Measurements from ENCODE around the gene NELFB.
"Not testable (repeated sequence)": the region's sequence is repeated elsewhere in the genome, so short reads cannot be mapped to it uniquely, and the experiment has no call there.

The NELFB gene

DNA sequence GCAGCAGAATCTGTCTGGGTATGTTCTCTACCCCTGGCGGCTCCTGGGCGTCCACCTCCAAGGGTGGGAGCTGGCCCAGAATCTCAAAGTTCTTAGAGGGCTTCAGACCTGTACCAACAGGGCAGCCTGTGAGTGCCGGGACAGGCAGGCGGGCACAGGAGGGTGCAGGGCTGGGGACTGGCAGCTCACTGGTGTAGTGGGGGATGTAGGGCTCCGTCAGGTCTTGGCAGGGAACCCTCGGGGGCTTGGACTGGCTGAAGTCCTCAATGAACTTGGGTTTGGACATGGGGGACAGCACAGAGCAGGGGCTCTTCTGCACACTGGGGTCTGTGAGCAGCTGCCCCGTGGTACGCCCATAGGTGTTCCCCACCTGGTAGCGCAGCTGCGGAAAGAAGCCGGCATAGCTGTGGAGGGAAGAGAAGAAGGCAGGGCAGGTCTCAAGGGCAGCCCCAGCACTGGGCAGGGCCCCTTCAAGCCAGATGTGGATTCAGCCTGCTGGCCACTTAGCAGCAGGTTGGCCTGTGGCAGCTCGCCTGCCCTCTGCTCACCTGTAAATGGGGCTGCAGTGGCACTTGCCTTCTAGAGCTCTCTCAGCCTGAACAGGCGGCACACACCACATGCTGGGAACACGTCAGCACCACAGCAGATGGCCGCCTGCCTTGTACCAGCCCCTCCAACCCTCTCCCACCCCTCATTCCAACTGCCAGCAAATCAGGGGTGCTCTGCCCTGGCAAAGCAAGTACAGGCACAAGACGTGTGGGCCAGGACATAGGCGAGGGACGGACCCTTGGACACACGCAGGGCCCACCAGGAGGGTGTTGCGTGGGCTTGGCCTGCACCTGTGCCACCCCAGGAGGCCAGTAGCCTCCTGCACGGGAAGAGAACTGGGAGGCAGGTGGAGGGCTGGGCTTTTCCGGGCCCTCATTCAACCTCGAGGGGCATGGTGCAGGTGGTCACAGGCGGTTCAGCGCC lies 9.4 kb upstream of the NELFB start:
- in situ Hi-C loops (cut with MboI; ENCODE audit: low sequenced_read_pairs), result no loop called here

DNA sequence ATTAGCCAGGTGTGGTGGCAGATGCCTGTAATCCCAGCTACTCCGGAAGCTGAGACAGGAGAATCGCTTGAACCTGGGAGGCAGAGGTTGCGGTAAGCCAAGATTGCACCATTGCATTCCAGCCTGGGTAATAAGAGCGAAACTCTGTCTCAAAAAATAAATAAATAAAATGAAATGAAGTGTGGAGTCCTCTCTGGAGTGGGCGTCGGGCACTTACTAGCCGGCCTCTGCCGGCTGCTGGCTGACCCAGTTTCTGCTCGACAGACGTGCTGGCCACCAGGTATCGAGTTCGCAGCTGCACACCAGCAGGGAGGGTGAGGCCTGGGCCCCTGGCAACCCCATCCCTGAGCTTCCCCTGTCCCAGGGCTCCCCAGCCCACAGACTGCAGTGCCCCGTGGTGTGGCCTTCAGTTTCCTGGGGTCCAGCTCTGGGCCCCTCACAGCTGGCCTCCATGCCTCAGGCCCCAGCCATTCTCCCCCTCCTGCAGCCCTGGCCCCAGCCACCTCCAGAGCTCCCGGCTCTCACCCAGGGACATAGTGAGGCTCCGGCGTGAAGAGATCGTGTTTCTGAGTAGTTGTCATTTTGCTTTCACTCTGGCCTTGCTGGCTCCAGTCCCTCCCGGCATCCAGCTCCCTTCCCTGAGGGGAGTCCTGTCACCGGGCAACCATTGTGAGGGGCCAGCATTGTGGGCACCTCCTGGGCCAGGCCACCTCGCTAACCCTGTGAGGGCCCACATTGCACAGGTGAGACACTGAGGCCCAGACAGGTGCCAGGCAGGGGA lies 7.8 kb upstream of the NELFB start:
- in situ Hi-C loops (cut with MboI; ENCODE audit: low sequenced_read_pairs), result no loop called here

DNA sequence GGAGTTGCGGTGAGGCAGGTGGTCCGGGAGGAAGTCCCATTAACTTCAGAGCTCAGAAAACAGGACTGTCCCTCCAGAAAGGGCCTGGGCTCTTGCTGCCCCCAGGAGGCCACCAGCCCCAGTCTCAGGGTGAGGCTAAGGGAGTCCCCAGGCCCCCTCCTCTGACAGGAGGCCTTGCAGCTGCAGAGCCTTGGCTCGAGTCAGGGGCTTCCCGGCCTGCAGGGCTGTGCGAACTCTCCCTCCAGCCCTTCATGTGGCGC lies 7.3 kb upstream of the NELFB start:
- in situ Hi-C loops (cut with MboI; ENCODE audit: low sequenced_read_pairs), result no loop called here

DNA sequence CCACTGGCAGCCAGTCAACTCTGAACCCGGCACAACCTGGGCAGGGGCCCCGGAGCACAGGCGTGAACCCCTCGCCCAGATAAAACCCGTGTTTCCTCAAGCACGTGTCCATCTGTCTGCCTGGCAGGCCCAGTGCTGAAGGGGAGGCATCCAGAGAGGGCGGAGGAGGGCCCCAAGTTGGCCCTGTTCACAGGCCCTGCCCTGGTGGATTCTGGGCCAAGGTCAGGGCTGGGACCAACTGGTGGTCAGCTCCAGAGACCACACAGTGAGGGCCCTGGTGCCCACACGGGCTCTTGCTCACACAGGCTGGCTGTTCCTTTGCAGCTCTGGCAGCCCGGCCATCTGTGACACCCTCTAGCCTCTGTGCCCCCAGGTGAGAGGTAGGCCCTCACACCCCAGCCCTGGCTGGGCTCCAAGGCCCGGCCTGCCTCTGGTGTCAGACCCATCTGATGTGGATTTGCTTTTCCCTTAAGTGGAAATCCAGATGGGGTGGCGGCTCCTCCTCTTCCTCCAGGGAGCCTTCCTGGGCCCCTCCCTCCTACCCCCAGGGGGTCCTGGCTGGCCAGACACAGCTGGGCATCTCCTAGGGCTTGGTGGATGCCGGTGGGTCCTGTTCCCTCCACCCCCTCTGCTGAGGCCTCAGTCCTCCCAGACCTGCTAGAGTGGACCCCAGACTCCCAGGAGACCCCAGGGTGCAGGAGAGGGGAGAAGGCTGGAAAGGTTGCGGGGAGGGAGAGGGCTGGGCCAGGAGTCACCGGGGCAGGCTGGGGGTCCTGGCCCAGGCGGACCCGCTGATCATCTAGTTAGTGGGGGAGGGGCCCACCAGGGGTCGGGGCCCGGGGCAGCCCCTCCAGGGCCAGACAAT lies 4.6 kb upstream of the NELFB start:
- in situ Hi-C loops (cut with MboI; ENCODE audit: low sequenced_read_pairs), result no loop called here

DNA sequence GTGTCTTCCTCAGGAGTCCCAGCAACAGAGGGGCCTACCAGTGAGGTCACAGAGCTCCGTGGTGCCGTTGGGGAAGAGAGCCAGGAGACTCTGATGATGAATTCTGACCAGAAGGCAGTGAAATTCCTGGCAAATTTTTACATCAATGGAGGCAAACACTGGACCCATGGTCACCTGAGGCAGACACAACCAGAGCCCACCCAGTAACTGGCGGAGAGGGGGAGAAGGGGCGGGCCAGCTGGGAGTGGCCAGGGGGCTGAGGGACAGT lies 4.0 kb upstream of the NELFB start, which contains the start of gene STPG3:
Gene STPG3, plus strand, starts transcription at position 93 of the 268 bp plus-strand sequence. Its CDS starts 1 bp downstream, at position 94.
- in situ Hi-C loops (cut with MboI; ENCODE audit: low sequenced_read_pairs), result no loop called here

DNA sequence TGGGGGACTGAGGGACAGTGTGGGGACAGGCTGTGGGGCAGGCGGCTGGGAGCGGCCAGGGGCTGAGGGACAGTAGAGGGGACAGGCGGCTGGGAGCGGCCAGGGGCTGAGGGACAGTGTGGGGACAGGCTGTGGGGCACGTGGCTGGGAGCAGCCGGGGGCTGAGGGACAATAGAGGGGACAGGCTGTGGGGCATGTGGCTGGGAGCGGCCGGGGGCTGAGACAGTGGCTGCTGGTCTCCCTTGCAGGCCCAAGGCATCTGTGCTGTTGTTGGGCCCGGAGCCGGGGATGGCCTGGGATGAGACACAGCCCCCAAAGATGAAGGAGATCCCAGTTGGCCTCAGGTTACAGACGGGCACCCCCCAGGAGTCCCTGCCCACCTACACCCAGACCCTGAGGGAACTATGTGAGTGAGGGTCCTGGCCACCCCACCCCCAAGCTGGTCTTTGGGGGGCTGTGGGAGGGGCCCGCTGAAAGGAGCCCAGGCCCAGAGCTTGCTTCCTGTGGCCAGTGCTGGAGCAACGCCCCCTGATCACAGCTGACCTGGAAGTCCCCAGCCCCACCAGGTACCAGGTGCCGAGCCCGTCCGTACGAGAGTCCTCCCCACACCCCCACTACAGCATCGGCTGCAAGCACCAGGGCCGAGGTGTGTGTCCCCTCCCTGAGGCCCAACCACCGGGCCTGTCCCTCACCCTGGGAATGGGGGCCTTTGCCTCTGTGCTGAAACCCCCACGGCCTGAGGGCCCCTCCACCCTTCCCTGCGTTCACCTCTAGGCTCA lies 3.4 kb upstream of the NELFB start:
- in situ Hi-C loops (cut with MboI; ENCODE audit: low sequenced_read_pairs), result no loop called here

DNA sequence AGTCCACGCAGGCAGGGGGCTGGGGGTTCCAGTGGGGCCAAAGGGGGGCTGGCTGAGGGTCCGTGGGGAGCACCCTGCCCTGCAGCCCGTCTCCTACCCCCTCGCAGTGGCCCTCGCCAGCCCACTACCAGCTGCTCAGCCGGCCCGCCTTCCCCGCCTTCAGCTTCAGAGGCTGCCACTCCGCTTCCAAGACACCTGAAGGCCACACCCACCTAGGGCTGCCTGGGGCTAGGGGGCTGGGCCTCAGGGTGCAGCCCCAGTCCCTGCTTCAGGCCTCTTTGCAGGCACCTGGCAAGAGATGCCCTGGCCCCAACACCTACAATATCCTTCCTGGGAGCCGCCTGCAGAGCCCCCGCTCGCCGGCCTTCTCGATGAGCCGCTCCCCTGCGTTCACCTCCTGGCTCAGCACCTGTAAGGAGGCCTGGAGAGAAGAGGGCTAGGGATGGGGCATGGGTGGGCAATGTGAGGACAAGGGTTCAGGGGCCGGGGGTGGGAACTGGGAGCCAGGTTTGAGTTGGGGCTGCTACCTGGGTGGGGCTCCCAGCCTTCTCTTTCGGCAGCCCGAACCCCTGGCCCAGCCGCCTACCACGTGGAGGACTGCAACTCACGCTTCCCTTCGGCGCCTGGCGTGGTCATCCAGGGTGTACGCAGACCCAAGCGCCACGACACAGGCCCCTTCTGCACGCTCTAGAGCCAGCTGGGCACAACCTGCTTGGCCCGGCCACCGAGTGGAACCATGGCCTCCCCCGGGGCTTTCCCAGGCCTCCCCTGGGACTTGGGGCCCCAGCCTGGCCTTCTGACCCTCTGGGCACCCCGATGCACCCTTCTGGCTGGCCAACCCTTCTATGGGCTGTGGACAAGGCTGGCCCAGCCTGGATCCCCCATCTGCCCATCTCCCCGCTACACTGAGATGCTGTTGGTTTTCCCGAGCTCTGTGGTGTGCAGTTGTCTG lies 2.3 kb upstream of the NELFB start:
- in situ Hi-C loops (cut with MboI; ENCODE audit: low sequenced_read_pairs), result no loop called here

DNA sequence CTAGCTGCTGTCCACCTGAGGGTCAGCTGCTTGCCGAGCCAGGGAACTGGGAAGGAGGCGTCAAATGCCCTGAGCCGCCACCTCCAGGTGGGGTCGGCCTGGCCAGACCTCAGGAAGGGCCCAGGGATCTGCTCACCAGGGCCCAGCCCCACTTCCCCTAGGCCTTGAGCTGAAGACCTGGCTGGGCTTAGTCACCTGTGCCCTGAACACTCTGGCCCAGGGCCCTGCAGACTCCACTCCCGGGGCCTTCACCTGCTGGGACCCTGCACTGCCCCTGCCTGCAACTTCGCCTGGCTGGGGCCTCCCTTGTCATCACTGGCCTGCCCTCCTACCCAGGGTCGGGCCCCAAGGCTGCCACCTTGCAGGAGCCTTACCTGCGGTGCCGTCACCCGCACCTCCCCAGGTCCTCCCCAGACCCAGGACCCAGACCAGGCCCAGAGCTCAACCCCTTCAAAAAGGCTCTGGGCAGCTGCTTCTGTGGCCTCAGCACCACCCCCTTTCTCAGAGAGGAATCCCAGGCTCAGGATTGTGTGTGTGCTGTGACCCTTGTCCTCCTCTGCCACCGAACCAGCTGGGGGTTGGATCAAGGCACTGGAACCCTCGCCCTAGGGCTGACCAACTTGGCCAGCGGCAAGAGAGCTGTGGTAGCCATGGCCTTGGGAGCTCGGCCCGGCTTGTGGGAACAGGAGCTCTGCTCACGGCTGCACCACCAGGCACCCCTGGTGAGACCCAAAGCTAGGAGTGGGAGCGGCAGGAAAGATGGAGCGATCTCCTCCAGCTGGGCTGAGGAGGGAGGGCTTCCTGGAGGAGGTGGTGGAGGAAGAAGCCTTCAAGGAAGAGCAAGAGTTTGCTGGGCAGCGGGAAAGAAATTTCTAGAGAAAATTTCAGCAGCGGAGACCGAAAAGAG lies 1.2 kb upstream of the NELFB start:
- in situ Hi-C loops (cut with MboI; ENCODE audit: low sequenced_read_pairs), result no loop called here

DNA sequence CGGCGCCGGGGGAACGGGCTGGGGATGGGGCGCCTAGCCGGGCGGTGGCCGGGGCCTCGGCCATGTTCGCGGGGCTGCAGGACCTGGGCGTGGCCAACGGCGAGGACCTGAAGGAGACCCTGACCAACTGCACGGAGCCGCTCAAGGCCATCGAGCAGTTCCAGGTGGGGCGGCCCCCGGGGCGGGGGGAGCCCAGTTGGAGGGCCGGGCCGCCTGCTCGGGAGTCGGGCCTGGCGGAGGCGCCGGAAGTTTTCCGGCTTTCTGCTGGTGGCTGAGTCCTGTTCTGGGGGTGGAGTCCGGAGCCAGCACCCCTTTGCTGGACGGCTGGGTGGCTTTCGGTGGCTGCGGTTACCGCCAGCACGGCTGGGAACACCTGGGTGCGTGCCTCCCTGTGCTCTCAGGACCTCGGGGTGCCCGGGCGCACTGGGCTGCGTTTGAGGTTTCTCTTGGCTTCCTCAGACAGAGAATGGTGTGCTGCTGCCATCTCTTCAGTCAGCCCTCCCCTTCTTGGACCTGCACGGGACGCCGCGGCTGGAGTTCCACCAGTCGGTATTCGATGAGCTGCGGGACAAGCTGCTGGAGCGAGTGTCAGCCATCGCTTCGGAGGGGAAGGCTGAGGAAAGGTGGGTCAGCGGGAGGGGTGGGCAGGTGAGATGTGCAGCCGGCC lies 454 bp downstream of the NELFB start:
- in situ Hi-C loops (cut with MboI; ENCODE audit: low sequenced_read_pairs), result no loop called here

DNA sequence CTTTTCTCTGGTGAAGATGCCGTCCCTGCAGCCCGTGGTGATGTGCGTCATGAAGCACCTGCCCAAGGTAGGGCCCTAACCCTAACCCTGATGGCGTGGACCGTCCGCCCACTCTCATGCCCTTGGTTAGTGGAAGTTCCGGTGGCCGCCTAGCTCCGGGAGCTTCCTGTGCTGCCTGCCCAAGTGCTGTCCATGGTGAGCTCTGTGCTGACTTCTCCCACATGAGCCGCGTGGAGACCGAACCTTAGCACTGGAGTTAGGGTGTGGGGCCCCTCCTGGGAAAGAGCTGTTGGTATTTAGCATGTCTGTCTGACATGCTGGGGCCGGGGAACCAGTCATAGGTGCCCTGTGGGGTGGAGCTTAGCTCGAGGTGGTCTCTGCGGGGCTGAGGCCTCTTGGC lies 1.2 kb downstream of the NELFB start:
- in situ Hi-C loops (cut with MboI; ENCODE audit: low sequenced_read_pairs), result no loop called here

DNA sequence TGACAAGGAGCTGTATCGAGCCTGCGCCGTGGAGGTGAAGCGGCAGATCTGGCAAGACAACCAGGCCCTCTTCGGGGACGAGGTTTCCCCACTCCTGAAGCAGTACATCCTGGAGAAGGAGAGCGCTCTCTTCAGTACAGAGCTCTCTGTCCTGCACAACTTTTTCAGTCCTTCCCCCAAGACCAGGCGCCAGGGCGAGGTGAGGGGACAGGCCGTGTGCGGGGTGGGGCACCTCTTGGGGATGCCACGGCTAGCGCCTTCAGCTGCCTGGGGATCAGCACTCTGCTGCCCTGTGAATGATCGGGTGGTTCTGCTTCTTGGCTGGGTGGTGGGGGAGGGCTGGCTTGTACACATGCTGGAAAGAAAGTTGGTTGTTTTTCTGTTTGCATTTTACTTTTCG lies 1.7 kb downstream of the NELFB start:
- in situ Hi-C loops (cut with MboI; ENCODE audit: low sequenced_read_pairs), result no loop called here

DNA sequence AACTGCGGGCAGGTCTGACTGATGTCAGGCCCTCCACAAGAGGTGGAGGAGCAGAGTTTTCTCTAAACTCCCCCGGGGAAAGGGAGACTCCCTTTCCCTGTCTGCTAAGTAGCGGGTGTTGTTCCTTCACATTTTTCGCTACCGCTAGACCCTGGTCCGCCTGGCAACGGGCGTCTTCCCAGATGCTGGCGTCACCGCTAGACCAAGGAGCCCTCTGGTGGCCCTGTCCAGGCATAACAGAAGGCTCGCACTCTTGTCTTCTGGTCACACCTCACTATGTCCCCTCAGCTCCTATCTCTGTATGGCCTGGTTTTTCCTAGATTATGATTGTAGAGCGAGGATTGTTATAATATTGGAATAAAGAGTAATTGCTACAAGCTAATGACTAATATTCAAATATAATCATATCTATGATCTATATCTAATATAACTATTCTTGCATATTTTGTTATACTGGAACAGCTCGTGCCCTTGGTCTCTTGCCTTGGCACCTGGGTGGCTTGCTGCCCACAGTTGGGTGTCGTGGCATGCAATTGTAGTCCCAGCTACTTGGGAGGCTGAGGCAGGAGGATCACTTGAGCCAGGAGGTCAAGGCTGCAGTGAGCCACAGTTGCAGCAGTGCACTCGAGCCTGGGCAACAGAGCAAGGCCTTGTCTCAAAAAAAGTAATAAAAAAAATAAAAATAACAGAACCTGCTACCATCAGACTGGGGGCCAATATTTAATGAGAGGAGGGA lies 7.2 kb downstream of the NELFB start:
- in situ Hi-C loops (cut with MboI; ENCODE audit: low sequenced_read_pairs), result not testable (repeated sequence)

DNA sequence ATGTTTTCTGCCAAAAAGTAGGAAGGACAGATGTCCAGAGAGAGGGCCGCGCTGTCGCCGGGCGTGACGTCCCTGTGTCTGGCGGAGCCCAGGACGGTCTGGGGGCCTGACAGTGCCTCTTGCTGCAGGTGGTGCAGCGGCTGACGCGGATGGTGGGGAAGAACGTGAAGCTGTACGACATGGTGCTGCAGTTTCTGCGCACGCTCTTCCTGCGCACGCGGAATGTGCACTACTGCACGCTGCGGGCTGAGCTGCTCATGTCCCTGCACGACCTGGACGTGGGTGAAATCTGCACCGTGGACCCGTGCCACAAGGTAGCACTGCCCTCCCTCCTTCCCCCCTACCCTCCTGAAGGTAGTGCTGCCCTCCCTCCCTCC lies 7.8 kb downstream of the NELFB start:
- in situ Hi-C loops (cut with MboI; ENCODE audit: low sequenced_read_pairs), result no loop called here

DNA sequence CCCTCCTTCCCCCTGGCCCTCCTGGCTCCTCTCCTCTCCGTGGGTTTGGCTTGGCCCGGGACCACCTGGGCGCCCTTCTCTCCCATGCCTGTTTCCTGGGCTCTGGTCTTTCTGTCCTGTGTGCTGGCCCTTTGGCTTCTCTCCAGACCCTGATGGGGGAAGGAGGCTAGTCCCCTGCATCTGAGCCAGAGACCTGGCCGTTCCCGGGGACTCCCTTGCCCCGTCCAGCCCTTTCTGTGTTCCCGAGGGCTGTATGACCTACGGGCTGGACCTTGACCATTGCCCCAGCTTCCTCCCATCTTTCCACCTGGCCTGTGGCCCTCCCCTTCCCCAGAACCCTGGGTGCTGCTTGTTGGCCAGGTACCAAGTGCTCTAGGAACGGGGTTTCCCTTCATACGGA lies 8.4 kb downstream of the NELFB start:
- in situ Hi-C loops (cut with MboI; ENCODE audit: low sequenced_read_pairs), result no loop called here

DNA sequence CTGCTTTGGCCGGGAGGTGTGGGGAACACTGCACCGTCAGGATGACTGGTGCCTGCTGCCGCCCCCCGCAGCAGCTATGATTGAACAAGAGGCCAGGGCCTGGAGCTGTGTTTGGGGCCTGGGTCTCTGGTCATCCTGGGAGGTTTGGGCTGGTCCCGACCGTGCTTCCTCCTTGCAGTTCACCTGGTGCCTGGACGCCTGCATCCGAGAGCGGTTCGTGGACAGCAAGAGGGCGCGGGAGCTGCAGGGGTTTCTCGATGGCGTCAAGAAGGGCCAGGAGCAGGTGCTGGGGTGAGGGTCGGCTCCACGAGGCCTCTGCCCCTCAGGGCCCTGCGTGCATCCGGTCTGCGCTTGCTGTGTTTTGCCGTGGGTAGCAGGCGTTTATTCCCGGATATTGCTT lies 8.9 kb downstream of the NELFB start:
- in situ Hi-C loops (cut with MboI; ENCODE audit: low sequenced_read_pairs), result no loop called here

DNA sequence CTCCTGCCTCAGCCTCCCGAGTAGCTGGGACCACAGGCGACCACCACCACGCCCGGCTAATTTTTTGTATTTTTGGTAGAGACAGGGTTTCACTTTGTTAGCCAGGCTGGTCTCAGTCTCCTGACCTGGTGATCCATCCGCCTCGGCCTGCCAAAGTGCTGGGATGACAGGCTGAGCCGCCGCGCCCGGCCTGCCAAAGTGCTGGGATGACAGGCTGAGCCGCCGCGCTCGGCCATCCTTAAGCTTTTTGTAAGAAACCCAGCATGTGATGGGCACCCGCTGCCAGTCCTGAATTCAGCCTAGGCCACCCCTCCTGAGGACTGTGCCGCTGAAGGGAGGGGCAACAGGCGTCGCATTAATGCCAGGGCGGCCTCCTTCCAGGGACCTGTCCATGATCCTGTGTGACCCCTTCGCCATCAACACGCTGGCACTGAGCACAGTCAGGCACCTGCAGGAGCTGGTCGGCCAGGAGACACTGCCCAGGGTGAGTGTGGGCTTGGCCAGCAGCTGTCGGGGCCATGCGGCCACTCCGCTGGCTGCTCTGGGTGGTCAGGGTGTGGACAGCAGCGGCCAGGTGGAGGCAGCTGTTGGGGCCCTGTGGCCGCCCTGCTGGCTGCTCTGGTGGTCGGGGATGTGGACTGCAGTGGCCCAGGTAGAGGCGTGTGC lies 10.5 kb downstream of the NELFB start:
- in situ Hi-C loops (cut with MboI; ENCODE audit: low sequenced_read_pairs), result no loop called here

DNA sequence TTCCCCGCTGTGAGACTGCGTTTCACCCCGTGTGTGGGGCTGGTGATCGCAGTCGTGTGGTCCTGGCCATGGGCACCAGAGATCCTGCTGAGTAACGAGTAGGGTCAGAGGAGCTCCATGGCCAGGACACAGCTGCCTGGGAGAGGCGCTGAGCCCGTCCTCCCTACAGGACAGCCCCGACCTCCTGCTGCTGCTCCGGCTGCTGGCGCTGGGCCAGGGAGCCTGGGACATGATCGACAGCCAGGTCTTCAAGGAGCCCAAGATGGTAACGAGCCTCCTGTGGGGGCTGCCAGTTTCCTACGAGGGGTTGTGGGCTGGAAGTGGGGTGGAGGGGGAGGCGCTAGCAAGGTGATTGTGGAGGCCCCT lies 11.0 kb downstream of the NELFB start:
- in situ Hi-C loops (cut with MboI; ENCODE audit: low sequenced_read_pairs), result no loop called here
